Epithelial cell of proximal tubule (primary cell): ENCODE measurements around the gene ANKFN1. TPM values are rescaled to one million over a fixed set of nuclear protein-coding genes. Genes with fewer than 3 reads are reported as not detected.
A peak's percentile ranks its signal among the peaks of the same experiment; 100 is the strongest.

Source experiments
- DNase-seq: peaks from one replicate; pipeline ENCODE4 v3.0.0-alpha.2; 2011; ENCODE audit warnings: low read depth
- H3K4me3 ChIP-seq: 2 replicates; pipeline ENCODE4 v1.5.1; 2011; ENCODE audit warnings: low read depth, mild to moderate bottlenecking, low read length
- total RNA-seq: library from RNA; depleted of rRNA; stranded (reverse); fragments of >200 nt; gene quantifications from 2 replicates; pipeline ENCODE4 v1.2.3, GENCODE V29; 2015
- TF ChIP-seq, protein P1 (sequence below): conservative IDR thresholded peaks from 2 replicates; pipeline ENCODE4 v1.5.1; 2012; ENCODE audit warnings: low read depth, mild to moderate bottlenecking, low read length

Gene ANKFN1
- total RNA-seq, 1 donor from 2014 or later: not detected

DNA sequence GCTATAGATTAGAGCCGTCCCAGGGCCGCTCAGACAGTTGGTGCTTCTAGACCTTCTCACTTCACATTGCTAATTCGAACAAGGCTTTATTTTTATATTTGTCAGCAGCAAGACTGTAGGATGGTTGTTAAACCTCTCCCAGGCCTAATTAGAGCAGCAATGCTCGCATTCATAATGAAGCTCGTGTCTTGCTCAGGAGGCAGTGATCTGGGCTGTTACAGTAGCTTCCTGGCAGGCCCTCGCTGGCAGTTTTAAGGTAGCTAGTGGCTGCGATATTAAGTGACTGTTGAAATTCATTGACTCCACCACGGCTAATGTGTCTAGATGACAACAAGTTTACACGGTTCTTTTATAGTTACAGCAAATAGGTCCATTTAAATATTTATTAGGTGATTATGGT lies 23.2 kb upstream of the ANKFN1 start:
- TF ChIP-seq, protein P1, sequence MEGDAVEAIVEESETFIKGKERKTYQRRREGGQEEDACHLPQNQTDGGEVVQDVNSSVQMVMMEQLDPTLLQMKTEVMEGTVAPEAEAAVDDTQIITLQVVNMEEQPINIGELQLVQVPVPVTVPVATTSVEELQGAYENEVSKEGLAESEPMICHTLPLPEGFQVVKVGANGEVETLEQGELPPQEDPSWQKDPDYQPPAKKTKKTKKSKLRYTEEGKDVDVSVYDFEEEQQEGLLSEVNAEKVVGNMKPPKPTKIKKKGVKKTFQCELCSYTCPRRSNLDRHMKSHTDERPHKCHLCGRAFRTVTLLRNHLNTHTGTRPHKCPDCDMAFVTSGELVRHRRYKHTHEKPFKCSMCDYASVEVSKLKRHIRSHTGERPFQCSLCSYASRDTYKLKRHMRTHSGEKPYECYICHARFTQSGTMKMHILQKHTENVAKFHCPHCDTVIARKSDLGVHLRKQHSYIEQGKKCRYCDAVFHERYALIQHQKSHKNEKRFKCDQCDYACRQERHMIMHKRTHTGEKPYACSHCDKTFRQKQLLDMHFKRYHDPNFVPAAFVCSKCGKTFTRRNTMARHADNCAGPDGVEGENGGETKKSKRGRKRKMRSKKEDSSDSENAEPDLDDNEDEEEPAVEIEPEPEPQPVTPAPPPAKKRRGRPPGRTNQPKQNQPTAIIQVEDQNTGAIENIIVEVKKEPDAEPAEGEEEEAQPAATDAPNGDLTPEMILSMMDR: no peak
- DNase-seq: no peak
- no peak overlapping the region for H3K4me3 ChIP-seq

DNA sequence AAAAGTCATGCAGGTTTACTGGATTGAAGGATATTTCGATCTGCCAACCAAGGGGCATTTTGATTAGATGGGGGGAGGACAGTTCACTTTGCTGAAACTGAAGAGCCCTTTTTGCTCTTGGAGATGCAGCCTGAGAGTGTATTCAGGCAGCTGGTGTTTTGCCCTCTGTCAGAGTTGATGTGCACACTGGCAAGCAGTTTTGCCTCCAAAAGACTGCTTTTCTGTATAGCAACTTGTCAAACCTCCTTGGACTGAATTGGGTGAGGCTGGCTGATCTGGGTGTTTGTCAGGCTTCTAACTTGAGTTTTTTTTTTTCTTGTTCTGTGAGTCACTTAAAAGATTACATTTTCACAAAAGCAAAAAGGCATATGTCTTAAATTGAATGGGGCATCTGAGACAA lies 22.6 kb upstream of the ANKFN1 start:
- TF ChIP-seq, protein P1: no peak
- no peak overlapping the region for H3K4me3 ChIP-seq

DNA sequence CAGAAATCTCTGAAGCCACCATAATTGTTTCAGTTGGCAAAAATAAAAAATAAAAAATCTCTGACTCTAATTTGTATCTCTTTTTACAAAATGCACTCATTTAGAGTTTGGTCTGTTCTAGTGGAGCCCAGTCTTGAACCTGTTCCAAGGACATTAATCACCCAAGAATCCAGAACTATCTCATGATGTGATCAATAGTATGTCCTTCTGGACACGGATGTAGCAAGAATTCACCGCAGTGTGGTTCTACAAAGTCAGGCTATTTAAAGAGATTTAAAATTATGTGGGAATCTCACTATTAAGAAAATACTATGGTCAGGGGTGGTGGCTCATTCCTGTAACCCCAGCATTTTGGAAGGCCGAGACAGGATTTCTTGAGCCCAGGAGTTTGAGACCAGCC lies 21.8 kb upstream of the ANKFN1 start:
- DNase-seq: no peak
- TF ChIP-seq, protein P1: no peak

More for the DNA sequence above, 22.6 kb upstream of the ANKFN1 start:
- no peak for DNase-seq

DNA sequence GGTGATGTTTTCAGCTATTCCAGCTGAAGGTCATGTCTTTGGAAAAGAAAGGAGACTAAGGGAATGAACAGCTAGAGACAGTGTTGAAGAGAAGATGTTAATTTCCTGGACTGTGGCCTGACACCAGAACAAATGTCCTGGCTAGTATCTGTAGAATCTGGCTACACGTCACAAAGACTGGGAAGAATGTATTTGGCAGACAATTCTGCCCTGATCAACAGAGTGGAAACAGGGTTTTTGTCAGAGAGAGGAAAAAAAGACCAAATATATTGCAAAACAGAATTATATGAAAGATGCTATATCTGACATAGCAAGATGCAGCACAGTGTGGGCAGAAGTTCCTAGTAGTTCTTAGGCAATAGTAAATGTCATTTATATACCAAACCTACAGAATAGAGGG lies 17.0 kb upstream of the ANKFN1 start:
- DNase-seq: no peak

More for the DNA sequence above, 21.8 kb upstream of the ANKFN1 start:
- no peak overlapping the region for H3K4me3 ChIP-seq

DNA sequence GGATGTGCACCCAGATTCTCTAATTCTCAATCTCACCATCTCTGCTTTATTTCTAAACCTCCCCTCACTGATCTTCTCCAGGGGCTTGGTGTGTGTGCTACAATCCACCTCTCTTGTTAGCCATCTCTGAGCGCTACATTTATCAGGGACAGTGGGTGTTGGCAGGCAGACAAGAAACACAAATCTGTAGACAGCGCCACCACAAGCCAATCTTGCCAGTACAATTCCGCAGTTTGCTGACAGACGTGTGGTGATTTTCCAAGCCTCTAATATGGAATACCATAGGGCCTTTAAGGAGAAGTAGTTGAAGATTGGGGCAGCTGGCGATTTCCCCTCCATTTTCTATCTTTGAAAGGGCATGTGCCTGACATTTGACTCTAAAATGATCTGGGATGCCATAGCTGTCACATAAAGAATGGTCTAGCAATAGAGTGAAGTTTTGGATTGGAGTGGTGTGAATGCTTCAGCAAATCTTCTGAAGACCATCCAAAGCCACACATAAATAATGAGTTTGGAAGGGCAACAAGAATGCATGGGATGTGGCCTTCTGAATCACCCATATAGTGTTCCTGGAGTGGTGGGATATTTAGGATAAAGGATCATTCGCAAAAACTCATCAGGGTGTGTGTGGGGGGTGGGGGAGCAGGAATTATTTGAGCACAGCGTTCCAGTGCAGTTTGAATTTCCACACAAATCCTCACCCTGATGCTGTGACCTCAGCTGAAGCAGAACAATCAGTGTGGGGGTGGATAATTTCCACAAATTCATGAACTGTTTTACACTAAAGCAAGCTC lies 12.0 kb upstream of the ANKFN1 start:
- no peak for DNase-seq
- H3K4me3 ChIP-seq: no peak overlapping the region
- TF ChIP-seq, protein P1: no peak

More for the DNA sequence above, 17.0 kb upstream of the ANKFN1 start:
- TF ChIP-seq, protein P1: no peak
- no peak overlapping the region for H3K4me3 ChIP-seq

DNA sequence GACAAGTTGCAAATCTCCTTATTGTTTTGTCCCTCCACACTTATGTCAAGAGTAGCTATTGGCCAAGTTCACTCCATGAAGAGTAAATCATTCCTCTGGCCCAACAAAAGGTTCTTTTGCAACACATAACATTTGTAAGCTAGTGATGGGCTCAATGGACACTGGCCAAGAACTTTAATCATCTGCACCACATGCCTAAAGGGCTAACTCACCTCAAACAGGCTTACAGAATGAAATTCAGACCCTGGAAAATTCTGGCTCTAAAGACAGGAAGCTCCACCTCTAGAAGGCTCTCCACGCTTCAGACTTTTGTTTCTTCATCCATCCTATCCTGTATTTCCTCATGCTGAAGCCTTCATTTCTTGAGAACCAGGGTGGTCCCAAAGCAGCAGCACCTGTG lies 10.9 kb upstream of the ANKFN1 start:
- TF ChIP-seq, protein P1: no peak
- DNase-seq: peak; percentile 76
- H3K4me3 ChIP-seq: no peak overlapping the region

DNA sequence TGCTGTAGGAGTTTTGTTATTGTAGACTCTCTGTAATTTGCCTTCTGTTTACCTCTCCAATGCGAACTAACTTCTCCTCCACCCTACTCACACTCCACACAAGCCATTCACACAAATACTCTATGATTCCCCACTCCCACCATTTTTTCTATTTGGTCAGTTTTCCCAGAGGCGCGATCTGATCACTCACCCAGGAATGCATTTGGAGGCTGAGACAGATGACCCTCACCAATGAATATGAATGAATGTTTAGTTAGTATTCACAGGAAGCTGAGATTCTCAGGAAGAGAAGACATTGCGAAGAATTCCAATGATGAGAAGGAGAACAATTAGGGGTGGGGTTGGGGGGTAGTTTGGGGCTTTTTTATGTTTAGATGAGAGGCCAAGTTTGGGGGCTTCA lies 10.5 kb upstream of the ANKFN1 start:
- no peak for DNase-seq
- no peak overlapping the region for H3K4me3 ChIP-seq
- TF ChIP-seq, protein P1: no peak
